Ramos (cell line): ENCODE data around the gene CCNYL1.
"Not testable (repeated sequence)": the region's sequence is repeated elsewhere in the genome, so short reads cannot be mapped to it uniquely, and the experiment has no call there.

ENCODE experiments used
- in situ Hi-C: fragments of 300-500 bp; cut with MboI; formaldehyde crosslinking; loops from one replicate; pipeline ENCODE4 v1.14.3; 2022; ENCODE audit warnings: low sequenced_read_pairs; ENCODE audit not compliant: unreplicated experiment

The CCNYL1 gene

GRCh38 chr2:207710814-207711740 lies at the start of gene CCNYL1:
Gene CCNYL1 (plus strand): TSS chr2:207711640. CDS start chr2:207711897, 257 bp downstream.
- in situ Hi-C loops, result no loop called here

GRCh38 chr2:207662203-207662602 lies 49.2 kb upstream of the CCNYL1 start:
- in situ Hi-C loops, result no loop called here

- in situ Hi-C loops, result no loop called here
Observed at GRCh38 chr2:207663870-207664545, 47.4 kb upstream of the CCNYL1 start.

GRCh38 chr2:207670887-207671286 lies 40.6 kb upstream of the CCNYL1 start:
- in situ Hi-C loops, result no loop called here

- in situ Hi-C loops, result no loop called here
Observed at GRCh38 chr2:207673431-207673830, 38.0 kb upstream of the CCNYL1 start.

GRCh38 chr2:207674266-207674774 lies 37.1 kb upstream of the CCNYL1 start:
- in situ Hi-C loops, result no loop called here

GRCh38 chr2:207674826-207675225 lies 36.6 kb upstream of the CCNYL1 start:
- in situ Hi-C loops, result no loop called here

- in situ Hi-C loops, result no loop called here
Observed at GRCh38 chr2:207676827-207677354, 34.5 kb upstream of the CCNYL1 start.

- in situ Hi-C loops, result no loop called here
Observed at GRCh38 chr2:207681431-207681830, 30.0 kb upstream of the CCNYL1 start.

GRCh38 chr2:207682557-207682956 lies 28.9 kb upstream of the CCNYL1 start:
- in situ Hi-C loops, result no loop called here

GRCh38 chr2:207683438-207683837 lies 28.0 kb upstream of the CCNYL1 start:
- in situ Hi-C loops, result no loop called here

- in situ Hi-C loops, result no loop called here
Observed at GRCh38 chr2:207683879-207684627, 27.4 kb upstream of the CCNYL1 start.

- in situ Hi-C loops, result no loop called here
Observed at GRCh38 chr2:207686812-207687211, 24.6 kb upstream of the CCNYL1 start.

GRCh38 chr2:207688597-207688996 lies 22.8 kb upstream of the CCNYL1 start:
- in situ Hi-C loops, result no loop called here

GRCh38 chr2:207690845-207691461 lies 20.5 kb upstream of the CCNYL1 start:
- in situ Hi-C loops, result not testable (repeated sequence)

GRCh38 chr2:207692206-207693065 lies 19.0 kb upstream of the CCNYL1 start:
- in situ Hi-C loops, result no loop called here

GRCh38 chr2:207693641-207694249 lies 17.7 kb upstream of the CCNYL1 start:
- in situ Hi-C loops, result no loop called here

- in situ Hi-C loops, result no loop called here
Observed at GRCh38 chr2:207694811-207695281, 16.6 kb upstream of the CCNYL1 start.
